K562 (cell line): ENCODE data around the gene YPEL3. TPM values are rescaled to one million over a fixed set of nuclear protein-coding genes. Genes with fewer than 3 reads are reported as not detected.

Source experiments
- CBX5 ChIP-seq: IDR thresholded peaks from 2 replicates; pipeline ENCODE4 v1.6.1; 2014; ENCODE audit warnings: low read depth, borderline replicate concordance
- CCNT2 ChIP-seq: IDR thresholded peaks from 2 replicates; pipeline ENCODE4 v1.6.1; 2011; ENCODE audit warnings: borderline replicate concordance, low read depth, mild to moderate bottlenecking, moderate library complexity, mixed read lengths, low read length; ENCODE audit not compliant: insufficient read length; ENCODE audit errors: extremely low read depth
- CSDE1 ChIP-seq, 2 experiments: fragments of 450-650 bp; IDR thresholded peaks; 2 replicates each; pipeline ENCODE4 v1.6.1; 2016; ENCODE audit warnings: mild to moderate bottlenecking in 1 of 2
- DNMT1 ChIP-seq: fragments of 450-650 bp; IDR thresholded peaks from 2 replicates; pipeline ENCODE4 v1.6.1; 2016; ENCODE audit warnings: antibody characterized with exemption, mild to moderate bottlenecking
- EHMT2 ChIP-seq: fragments of 450-650 bp; IDR thresholded peaks from 2 replicates; pipeline ENCODE4 v1.6.1; 2018; ENCODE audit warnings: antibody characterized with exemption
- ETS2 ChIP-seq: IDR thresholded peaks from 2 replicates; pipeline ENCODE4 v1.6.1; 2016; ENCODE audit warnings: borderline replicate concordance, missing genetic modification characterization, mild to moderate bottlenecking, moderate library complexity, missing compliant biosample characterization; ENCODE audit not compliant: poor library complexity, severe bottlenecking
- HDAC1 ChIP-seq, 2 experiments: fragments of 450-650 bp; IDR thresholded peaks; 2 replicates each; pipeline ENCODE4 v1.6.1; 2016 to 2017; ENCODE audit warnings: inconsistent platforms in 1 of 2, mild to moderate bottlenecking in 1 of 2, moderate library complexity in 1 of 2
- HNRNPL ChIP-seq: fragments of 200-400 bp; formaldehyde crosslinking; IDR thresholded peaks from 2 replicates; pipeline ENCODE4 v1.6.1; 2017; ENCODE audit warnings: low read depth, mild to moderate bottlenecking, low read length
- MCM3 ChIP-seq: fragments of 450-650 bp; IDR thresholded peaks from 2 replicates; pipeline ENCODE4 v1.6.1; 2016
- MXI1 ChIP-seq: IDR thresholded peaks from 2 replicates; pipeline ENCODE4 v1.6.1; 2011; ENCODE audit warnings: low read depth, mild to moderate bottlenecking, improper control_type of control experiment, low read length
- MYC ChIP-seq, 2 experiments: fragments of 250-450 bp in 1 of 2; sonication (Bioruptor Pico) in 1 of 2; IDR thresholded peaks; 2 replicates each; pipeline versions ENCODE4 v1.5.1 to v1.6.1; 2012 to 2021; ENCODE audit warnings: low read depth in 2 of 2, borderline replicate concordance in 1 of 2, improper control_type of control experiment in 1 of 2, low read length in 1 of 2, mild to moderate bottlenecking in 1 of 2, moderate library complexity in 1 of 2
- POLR2AphosphoS5 ChIP-seq: IDR thresholded peaks from 2 replicates; pipeline ENCODE4 v1.6.1; 2011; ENCODE audit warnings: mild to moderate bottlenecking, low read depth, low read length, moderate library complexity; ENCODE audit not compliant: control insufficient read depth, insufficient read depth
- SIN3B ChIP-seq: fragments of 450-650 bp; IDR thresholded peaks from 2 replicates; pipeline ENCODE4 v1.6.1; 2017; ENCODE audit warnings: low read depth, mild to moderate bottlenecking, moderate library complexity
- STAT5A ChIP-seq: IDR thresholded peaks from 2 replicates; pipeline ENCODE4 v1.6.1; 2012; ENCODE audit warnings: low read length, inconsistent platforms, borderline replicate concordance
- TBP ChIP-seq: optimal IDR thresholded peaks from 2 replicates; pipeline ENCODE3; 2011; ENCODE audit warnings: low read depth, low read length, improper control_type of control experiment
- ZFP36 ChIP-seq: fragments of 150-350 bp; IDR thresholded peaks from 2 replicates; pipeline ENCODE4 v1.6.1; 2018; ENCODE audit warnings: low read length, low read depth; ENCODE audit not compliant: partially characterized antibody
- ZNF197 ChIP-seq: fragments of 200-800 bp; sonication (Bioruptor generic); IDR thresholded peaks from 2 replicates; pipeline ENCODE4 v1.6.1; 2016; ENCODE audit warnings: low read depth, missing genetic modification characterization, missing compliant biosample characterization
- ZNF507 ChIP-seq: conservative IDR thresholded peaks from 2 replicates; pipeline ENCODE4 v1.6.1; 2017; ENCODE audit warnings: missing genetic modification characterization, missing compliant biosample characterization
- polyA plus RNA-seq, 8 experiments: library from polyadenylated mRNA; depleted of rRNA in 4 of 8; stranded (reverse) in 5 of 8; unstranded in 3 of 8; fragments of >200 nt; fragmentation: Nextera tagmentation in 2 of 8; fragmentation: Illumina TruSeq in 1 of 8; extraction: Ambion mirVana in 2 of 8; extraction: Trizol in 1 of 8; gene quantifications; 2 replicates each; pipeline versions ENCODE4 v1.2.1 to v1.2.3, GENCODE V29; 2011 to 2014; ENCODE audit warnings: inconsistent platforms in 1 of 8, missing spikeins in 1 of 8
- total RNA-seq, 7 experiments: library from RNA; depleted of rRNA in 6 of 7; stranded (reverse); fragments of >200 nt in 6 of 7; fragmentation: Illumina TruSeq in 2 of 7; extraction: Trizol in 2 of 7; gene quantifications; 2 replicates each; pipeline versions ENCODE4 v1.2.1 to v1.2.3, GENCODE V29; 2011 to 2021; ENCODE audit warnings: low replicate concordance in 1 of 7
- TF ChIP-seq, protein P1 (sequence below): IDR thresholded peaks from 2 replicates; pipeline ENCODE4 v1.6.1; 2016; ENCODE audit warnings: missing genetic modification characterization, missing compliant biosample characterization
- TF ChIP-seq, protein P2 (sequence below), 3 experiments: IDR thresholded peaks in 2 of 3; conservative IDR thresholded peaks in 1 of 3; 2 replicates each; pipeline ENCODE4 v1.5.1; 2011 to 2012; ENCODE audit warnings: low read length in 3 of 3, mild to moderate bottlenecking in 3 of 3, control low read depth in 2 of 3, improper control_type of control experiment in 1 of 3, inconsistent platforms in 1 of 3, low read depth in 1 of 3, mixed read lengths in 1 of 3, moderate library complexity in 1 of 3; ENCODE audit not compliant: insufficient read depth in 2 of 3
- TF ChIP-seq, protein P3 (sequence below): fragments of 450-650 bp; IDR thresholded peaks from one replicate; pipeline ENCODE4 v1.6.1; 2018; ENCODE audit warnings: mild to moderate bottlenecking, moderate library complexity; ENCODE audit not compliant: partially characterized antibody
- TF ChIP-seq, protein P4 (sequence below): fragments of 250-450 bp; sonication (Bioruptor Pico); IDR thresholded peaks from 2 replicates; pipeline ENCODE4 v1.9.0; 2021; ENCODE audit warnings: mild to moderate bottlenecking

The YPEL3 gene
- total and polyA plus RNA-seq, 9 of the 15 experiments (the other 6 are each of a cell fraction or from before 2014, with no cell fraction given): 0.41 to 15.0 (median 2.9) TPM

DNA sequence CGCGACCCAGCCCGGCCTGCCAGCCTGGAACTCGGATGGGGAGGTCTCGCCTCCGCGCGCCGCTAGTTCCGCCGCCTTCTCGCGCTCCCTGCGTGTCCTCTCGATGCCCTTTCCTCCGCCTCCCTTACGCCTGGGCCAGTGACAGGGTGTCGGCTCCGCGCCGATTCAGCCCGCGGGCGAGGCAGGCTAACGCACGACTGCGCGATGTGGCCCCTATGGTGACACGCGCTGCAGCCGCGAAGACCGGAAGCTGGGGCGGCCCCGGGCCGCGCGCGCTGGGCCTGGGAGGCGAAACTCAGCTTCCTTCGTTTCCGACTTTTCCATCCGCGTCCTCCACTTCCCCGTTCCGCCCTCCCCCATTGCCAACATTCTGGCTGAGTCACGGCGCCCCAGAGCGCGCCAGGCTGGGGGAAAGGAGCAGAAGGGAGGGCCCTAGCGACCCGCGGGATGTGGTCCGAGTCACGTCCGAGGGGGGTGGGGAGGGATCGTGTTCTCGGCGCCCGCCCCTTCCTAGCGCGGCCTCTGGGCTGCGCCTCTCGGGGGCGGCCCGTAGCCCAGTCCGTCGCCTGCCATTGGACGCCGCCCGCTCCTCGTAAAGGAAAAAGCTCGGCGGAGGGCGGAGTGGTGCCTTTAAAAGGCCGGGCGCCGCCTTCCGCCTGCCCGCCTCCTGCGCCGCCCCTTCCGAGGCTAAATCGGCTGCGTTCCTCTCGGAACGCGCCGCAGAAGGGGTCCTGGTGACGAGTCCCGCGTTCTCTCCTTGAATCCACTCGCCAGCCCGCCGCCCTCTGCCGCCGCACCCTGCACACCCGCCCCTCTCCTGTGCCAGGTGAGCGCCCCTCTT is 30.7 kb downstream of the YPEL3 start, which contains the start of gene ALDOA (continued):
- TF ChIP-seq MXI1 (0 out of 2 replicates have a peak, but pooled peaks have one; percentile 28), ZNF197 (no peak), SIN3B (peak; percentile 57; the same call in 1 of the 2 replicates), ETS2 (no peak), ZNF507 (tag) (no peak), CSDE1 (IDR thresholded peaks at IDR 0.05) (no peak; a peak in 1 of 4 replicates), ZFP36 (peak; percentile 23), HDAC1 (IDR thresholded peaks at IDR 0.05) (peak in 1 of 2 experiments; percentile 80; a peak in 3 of 4 replicates), CBX5 (0 out of 2 replicates have a peak, but pooled peaks have one; percentile 56), HNRNPL (peak; percentile 84; the same call in 1 of the 2 replicates), EHMT2 (no peak), MCM3 (no peak), MYC (IDR thresholded peaks at IDR 0.05; ENCODE audit: low read depth, low read length) (peak; percentile 89), MYC (CRISPR knock-in tag; IDR thresholded peaks at IDR 0.05; ENCODE audit: borderline replicate concordance, low read depth) (peak; percentile 87; the same call in 1 of the 2 replicates), STAT5A (no peak), POLR2AphosphoS5 (peak; percentile 94), CCNT2 (peak; percentile 63), TBP (peak; percentile 98), DNMT1 (no peak)
- TF ChIP-seq, protein P1, sequence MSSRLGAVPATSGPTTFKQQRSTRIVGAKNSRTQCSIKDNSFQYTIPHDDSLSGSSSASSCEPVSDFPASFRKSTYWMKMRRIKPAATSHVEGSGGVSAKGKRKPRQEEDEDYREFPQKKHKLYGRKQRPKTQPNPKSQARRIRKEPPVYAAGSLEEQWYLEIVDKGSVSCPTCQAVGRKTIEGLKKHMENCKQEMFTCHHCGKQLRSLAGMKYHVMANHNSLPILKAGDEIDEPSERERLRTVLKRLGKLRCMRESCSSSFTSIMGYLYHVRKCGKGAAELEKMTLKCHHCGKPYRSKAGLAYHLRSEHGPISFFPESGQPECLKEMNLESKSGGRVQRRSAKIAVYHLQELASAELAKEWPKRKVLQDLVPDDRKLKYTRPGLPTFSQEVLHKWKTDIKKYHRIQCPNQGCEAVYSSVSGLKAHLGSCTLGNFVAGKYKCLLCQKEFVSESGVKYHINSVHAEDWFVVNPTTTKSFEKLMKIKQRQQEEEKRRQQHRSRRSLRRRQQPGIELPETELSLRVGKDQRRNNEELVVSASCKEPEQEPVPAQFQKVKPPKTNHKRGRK: no peak
- TF ChIP-seq, protein P2, sequence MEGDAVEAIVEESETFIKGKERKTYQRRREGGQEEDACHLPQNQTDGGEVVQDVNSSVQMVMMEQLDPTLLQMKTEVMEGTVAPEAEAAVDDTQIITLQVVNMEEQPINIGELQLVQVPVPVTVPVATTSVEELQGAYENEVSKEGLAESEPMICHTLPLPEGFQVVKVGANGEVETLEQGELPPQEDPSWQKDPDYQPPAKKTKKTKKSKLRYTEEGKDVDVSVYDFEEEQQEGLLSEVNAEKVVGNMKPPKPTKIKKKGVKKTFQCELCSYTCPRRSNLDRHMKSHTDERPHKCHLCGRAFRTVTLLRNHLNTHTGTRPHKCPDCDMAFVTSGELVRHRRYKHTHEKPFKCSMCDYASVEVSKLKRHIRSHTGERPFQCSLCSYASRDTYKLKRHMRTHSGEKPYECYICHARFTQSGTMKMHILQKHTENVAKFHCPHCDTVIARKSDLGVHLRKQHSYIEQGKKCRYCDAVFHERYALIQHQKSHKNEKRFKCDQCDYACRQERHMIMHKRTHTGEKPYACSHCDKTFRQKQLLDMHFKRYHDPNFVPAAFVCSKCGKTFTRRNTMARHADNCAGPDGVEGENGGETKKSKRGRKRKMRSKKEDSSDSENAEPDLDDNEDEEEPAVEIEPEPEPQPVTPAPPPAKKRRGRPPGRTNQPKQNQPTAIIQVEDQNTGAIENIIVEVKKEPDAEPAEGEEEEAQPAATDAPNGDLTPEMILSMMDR (IDR thresholded peaks at IDR 0.05 in 2 of 3, conservative IDR thresholded peaks at IDR 0.05 in 1 of 3; ENCODE audit: insufficient read depth in 2 of 3, low read depth in 1 of 3, low read length in 3 of 3): no peak
- TF ChIP-seq, protein P3, sequence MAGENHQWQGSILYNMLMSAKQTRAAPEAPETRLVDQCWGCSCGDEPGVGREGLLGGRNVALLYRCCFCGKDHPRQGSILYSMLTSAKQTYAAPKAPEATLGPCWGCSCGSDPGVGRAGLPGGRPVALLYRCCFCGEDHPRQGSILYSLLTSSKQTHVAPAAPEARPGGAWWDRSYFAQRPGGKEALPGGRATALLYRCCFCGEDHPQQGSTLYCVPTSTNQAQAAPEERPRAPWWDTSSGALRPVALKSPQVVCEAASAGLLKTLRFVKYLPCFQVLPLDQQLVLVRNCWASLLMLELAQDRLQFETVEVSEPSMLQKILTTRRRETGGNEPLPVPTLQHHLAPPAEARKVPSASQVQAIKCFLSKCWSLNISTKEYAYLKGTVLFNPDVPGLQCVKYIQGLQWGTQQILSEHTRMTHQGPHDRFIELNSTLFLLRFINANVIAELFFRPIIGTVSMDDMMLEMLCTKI: no peak
- TF ChIP-seq, protein P4, sequence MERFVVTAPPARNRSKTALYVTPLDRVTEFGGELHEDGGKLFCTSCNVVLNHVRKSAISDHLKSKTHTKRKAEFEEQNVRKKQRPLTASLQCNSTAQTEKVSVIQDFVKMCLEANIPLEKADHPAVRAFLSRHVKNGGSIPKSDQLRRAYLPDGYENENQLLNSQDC: 0 out of 2 replicates have a peak, but pooled peaks have one; percentile 4
